Stimulated activated naive CD4-positive, alpha-beta T cell (primary cell): ENCODE measurements around the gene TRIP10.

Source experiments
- DNase-seq, 6 experiments: peaks; one replicate each; lab custom pipeline; 2025; lab: John Stamatoyannopoulos, UW

Gene TRIP10

DNA sequence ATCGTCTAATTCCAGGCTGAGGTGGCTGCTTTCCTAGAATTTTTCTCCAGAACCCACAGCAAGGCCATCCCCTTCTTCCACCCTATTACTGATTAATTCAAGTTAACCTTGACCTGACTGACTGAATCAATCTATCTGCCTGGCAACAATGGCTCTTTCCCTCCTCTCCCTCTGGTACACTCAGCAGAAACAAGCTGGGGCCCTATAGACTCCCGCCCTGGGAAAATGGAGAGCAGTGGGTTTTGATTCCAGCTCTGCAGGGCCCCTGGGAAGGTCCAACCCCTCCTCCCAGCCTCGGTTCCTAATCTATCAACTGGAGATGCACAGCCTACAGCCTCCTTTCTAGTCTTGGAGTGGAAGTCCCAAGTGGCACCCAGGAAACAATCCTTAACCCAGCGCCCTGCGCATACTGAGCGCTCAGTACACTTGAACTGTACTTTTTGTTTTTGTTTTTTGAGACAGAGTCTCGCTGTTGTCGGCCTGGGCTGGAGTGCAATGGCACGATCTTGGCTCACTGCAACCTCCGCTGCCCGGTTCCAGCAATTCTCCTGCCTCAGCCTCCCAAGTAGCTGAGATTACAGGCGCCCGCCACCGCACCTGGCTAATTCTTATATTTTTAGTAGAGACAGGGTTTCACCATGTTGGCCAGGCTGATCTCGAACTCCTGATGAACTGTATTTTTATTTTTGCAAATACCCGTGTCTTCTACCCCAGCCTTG lies 13.8 kb upstream of the TRIP10 start:
- no peak for DNase-seq

DNA sequence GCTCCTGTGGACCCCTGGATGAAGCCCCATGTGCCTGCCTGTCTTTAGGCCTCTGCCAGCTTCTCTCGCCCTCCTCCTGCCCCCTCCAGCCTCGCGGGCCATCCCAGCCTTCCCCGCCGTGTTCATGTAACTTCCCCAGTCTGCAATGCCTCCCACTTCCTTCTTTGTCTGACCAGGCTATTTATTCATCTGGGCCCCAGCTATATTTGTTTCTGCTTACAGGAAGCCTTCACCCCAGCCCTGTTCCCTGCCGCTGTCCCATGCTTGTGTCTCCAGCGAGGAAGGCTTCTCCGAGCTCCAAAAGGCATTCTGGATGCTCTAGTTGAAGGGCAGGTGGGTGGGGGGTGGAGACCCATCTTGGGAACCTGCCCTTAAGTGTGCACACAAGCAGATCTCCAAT lies 11.1 kb upstream of the TRIP10 start:
- DNase-seq, result no peak

DNA sequence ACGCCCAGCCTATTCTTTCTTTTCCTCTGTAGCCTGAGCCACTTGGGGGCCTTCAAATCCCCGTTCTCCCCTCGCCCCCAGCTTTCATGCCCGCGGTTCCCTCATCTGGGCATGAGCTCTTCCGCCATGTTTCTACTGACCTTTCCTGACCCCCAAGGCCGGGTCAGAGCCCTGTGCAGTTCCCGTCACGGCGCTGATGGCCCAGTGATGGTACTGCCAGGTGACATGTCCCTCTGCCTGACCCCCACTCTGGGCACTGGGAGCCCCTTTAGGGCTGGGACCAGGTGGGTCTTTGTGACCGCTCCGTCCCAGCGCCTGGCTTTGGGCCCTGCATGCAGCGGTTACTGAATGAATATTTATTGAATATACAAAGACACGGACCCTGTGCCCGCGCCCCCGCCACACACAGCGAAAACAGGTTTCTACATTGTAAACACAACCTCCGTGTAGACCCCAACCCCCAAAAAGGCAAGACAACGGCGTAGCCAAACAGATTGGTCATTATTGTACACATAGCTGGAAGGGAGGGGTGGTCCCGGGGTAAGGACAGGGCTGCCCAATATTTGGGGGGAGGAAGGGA lies 9.8 kb upstream of the TRIP10 start:
- no peak for DNase-seq

DNA sequence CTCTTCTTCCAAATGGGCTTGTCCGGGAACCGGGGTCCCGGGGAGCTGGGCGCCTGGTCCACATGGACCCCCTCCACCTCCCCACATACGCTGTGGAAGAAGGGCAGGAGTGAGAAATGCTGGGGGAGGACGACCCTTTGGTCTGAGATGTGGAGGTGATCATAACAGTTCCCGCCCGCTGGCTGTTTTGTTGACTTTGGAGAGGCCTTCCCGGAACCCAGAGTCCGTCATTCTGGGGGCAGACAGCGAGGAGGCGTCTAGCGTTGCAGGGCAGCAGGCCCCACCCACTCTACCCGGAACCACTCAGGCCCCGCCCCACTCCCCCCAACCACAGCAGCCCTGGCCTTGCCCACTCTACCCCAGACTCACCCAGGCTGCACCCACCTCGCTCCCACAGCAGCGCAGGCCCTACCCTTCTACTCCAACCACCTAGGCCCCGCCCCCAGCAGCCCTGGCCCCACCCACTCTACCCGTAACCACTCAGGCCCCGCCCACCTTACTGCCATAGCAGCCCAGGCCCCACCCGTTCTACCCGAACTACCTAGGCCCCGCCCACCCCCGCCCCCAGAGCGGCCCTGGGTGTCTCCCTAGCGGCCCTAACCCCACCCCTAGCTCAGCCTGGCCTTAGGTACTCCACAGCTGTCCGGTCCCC lies 9.2 kb upstream of the TRIP10 start:
- peak in 1 of 6 experiments; percentile 13 for DNase-seq

DNA sequence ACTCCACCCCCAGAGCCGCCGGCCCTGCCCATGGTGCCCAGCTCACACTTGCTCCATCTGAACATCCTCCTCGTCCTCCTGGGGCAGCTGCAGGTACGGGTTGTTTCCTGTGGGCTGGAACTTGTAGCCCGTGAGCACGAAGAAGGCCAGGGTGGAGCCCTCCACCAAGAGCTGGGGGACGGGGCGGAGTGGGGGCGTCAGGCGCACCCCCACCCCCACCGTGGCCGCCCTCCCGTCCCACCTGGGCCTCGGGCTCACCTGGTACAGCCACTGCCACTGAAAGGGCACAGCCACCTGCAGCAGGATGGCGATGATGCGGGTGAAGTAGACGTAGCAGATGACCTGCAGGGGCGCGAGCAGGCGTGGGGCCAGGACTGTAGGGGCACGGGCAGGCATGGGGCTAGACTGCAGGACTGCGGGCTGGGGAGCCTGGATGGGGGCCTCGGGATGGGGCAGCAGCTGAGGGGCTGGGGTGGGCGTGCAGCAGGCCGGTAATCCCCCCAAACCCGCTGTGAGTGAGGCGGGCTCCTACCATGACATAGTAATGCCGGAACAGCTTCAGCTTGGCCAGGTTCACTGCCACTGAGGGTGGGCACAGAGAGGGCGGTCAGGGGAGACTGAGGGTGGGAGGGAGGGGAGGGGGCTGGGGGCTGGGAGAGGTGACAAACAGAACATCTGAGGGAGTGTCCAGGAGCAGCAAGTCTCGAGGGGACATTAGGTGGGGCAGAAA lies 8.4 kb upstream of the TRIP10 start:
- no peak for DNase-seq

DNA sequence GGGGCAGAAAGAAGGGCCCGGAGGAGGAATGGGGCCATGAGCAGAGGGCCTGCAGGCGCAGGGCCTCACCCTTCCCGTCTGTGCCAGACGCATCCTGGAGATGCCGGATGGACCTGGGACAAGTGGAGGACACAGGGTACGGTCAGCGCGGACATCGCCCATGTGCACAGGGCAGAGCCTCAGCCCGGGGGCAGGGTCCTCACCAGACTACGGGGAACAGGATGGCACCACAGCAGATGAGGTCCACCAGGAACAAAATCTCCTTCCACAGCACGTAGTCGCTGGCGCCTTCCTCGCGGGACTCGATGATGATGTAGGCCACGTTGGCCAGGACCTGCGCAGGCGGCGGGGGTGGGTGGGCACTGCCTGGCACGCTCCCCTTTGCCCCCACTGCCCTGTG lies 7.7 kb upstream of the TRIP10 start:
- DNase-seq, result no peak

DNA sequence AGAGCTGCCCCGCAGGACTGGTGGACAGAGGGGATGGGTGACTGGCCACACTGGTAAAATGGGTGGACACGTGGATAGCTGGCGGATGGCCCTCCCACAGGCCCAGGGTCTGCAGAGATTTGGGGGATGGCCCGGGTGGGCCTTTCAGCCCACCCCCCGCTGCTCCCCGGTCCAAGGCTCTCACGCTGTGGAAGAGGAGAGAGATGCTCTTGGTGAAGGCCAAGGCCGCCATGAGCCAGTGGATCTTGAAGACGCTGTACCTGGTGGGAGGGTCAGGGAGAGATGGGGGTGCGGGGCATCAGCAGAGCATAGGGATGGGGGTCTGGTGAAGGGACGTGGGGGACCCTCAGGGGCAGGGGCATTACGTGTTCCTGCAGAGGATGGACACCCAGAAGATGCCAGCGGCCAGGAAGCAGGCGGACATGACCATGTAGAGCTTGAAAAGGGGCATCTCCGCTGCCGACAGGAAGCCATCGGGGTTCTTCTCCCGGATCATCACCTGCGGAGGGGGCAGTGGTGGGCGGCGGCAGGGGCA lies 6.6 kb upstream of the TRIP10 start:
- DNase-seq, result no peak

DNA sequence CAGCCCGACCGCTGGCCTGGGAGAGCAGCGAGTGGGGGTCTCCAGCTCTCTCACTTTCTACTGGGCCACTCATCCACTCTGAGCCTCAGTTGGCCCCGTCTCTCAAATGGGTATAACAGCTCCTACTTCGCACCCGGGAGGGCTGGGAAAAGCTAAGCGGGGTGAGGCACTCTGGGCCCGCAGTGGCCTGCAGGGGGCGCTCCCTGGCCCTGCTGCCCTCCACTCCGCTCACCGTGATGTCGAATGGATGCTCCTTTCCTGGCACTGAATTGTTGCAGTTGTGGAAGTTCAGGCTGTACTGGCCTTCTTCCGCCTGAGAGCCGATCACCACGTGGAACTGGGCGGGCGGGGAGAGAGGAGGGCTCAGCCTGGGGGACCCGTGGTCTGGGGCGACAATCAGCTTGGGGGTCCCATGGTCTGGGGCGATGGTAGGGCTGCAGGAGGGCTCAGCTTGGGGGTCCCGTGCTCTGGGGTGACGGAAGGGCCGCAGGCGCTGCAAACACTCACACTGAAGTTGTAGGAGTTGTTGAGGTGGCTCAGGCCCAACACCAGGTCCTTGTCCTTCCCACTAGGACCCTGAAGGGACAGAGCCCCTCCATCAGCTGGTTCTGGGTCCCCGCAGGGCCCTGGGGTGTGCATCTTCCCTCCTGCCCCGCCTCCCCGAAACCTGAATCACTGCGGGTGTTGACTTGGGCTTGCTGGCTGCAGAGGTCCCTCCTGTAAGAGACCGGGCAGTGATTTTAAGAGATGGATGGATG lies 6.0 kb upstream of the TRIP10 start:
- peak in 1 of 6 experiments; percentile 25 for DNase-seq

DNA sequence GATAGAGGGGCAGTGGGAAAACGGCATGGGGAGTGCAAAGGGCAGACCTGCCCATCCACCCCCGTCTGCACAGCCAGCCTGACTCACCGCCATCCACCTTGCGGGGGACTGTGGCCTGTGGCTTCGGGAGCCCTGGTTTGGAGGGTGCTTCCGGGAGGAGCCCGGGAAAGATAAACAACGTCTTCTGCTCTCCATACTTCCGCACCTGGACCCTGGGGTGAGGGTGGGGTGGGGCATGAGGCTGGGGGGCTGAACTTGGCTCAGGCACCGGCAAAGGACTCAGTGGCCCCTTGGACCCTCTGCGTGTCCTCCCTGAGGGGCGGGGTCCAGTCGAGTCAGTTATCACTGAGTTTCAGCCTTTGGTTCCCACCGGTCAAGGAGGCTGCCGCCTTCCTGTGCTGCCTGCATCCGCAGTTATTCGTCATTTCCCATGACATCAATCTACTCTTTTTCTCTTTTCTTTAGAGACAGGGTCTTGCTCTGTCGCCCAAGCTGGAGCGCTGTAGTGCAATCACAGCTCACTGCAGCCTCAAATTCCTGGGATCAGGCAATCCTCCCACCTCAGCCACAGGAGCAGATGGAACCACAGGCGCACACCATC lies 5.3 kb upstream of the TRIP10 start:
- no peak for DNase-seq

DNA sequence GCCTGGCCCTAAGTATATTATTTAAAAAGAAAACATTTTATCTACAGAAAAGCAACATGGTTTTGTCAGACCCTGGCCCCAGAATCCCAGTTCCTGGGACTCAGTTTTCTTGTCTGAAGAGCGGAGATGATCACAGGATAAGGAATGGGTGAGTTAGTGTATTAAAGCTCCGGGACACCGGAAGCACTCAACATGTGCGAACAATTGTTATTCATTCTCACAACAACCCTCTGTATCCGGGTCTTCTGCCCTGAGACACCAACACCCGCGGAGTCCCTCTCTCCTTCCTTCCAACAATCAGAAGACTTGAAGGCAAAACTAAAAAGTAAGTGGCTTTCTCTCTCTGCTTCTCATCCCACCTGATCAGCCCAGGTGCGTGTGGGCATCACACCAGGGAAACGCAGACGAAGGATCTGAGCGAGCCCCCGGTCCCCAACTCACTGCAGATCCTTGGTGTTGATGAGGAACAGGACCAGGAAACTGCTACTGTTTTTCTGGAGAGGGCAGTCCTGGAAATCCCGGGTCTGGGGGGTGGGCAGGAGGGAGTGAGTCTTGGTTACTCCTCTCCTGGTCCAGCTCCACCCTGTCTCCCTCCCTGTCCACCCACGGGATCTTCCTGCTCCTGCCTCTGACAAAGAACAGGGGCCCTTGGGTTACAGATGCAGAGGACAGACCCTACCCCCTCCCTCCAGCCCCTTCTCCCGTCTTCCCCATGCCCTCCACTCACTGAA lies 4.1 kb upstream of the TRIP10 start:
- DNase-seq, result no peak

DNA sequence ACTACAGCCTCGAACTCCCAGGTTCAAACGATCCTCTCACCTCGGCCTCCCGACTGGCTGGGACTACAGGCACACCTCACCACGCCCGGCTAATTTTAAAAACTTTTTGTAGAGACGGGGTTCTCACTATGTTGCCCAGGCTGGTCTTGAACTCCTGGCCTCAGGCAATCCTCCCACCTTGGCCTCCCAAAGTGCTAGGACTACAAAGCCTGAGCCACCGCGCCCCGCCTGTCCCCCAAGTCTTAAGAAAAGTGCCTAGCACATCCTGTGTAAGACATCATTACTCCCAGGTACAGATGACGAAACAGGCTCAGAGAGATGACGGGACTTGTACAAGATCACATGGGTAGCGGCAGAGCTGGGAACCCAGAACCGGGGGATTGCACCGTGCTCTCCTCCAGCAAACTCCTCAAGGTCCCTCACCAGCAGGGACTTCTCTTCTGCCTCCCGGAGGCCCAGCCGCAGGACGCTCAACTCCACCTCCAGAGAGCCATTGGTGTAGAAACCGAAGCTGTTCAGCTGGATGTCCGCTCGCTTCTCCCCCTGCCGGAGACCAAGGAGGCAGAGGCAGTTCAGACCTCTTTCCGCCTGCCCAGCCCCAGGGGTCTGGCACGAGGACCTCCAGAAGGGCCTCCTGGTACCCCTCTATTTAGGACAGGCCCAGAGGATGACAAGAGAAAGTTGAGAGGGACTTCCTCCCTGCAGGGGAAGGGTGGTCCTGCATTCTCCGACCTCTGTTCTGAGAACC lies 3.1 kb upstream of the TRIP10 start:
- peak; percentile 39 to 64 (median 56) for DNase-seq

DNA sequence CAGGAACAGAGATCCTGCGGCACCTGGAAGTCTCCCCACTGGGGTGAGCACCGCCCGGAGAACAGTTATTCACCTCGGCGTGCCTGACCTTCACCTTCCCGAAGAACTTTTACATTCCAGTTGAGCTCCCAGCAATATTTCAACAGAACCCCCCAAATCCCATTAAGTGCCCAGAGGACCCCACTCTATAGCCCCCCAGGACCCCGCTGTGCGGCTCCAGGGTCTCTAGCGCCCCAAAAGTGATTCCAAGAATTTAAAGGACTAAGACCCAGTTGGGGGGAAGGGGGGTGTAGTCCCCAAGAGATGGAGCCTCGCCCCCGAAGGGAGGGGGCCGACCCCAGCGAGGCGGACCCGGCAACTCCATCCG lies 2.6 kb upstream of the TRIP10 start:
- DNase-seq, result no peak

DNA sequence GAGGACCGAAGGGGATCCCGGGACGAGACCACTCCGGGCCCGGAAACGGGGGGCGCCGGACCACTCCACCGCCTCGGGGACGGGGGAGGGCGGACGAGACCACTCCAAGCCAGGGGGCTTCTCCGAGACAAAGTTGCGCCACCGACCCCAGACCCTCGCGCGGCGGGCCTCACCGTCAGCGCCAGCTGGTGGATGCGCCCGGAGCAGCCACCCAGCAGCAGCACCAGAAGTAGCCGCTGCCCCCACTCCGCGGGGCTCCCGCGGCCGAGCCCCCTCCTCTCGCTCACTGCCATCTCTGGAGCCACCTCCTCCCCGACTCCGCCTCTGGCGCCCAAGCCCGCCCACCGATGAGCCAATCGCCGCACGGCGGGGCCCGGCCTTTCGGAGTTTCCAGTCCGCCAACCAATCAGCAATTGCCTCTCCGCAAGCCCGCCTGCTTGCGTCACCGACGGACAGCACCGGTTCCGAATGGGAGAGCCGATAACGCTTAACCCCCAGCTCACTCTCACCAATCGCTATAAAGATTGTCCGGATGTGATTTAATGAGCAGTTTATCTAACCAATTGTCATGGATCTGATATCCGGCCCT lies 2.1 kb upstream of the TRIP10 start, which contains the start of gene GPR108:
TSS of gene GPR108 (minus strand) at position 297 of the 589 bp plus-strand sequence. CDS start at position 293, 4 bp downstream.
- peak; percentile 95 to 100 (median 98) for DNase-seq

DNA sequence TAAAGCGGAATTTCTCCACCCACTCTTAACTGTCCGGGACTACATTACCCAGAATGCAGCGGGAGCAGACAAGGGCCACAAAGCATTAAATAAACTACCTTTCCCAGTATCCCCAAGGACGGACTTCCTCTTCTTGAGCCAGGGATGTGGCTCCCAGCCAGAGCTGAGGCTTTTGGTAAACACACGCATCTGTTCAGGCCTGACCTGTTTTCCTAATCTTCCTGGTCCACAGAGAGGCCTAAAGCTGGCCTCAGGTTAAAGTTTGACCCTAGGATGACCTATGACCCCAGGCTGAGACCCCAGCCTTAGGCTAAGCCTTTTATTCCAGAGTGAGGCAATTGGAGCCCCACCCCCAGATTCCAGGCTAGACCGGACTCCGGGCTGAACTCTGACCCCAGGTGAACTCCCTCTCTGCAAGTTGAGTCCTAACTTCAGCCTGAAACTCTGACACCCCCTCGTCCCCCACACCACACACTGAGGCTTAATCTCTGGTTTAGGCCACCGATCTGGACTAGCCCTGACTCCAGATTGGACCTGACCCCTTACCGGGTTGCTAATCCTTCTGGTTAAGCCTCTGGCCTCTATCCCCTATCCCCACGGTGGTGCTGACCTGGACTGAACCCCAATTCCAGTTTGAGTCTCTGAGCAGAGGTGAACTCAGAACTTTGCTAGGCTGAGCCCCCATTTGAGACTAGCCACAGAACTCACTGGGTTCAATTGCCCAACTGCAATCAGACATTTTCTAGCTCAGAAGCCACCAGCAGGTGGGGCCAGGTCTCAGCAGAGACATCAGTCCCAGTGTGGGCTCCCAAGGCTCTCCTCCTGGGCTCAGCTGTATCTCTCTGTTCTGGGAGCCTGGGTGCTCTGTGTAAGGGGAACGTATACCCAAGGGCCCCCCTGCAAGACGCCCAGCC lies 1.4 kb upstream of the TRIP10 start:
- DNase-seq, result peak; percentile 53 to 77 (median 68)

DNA sequence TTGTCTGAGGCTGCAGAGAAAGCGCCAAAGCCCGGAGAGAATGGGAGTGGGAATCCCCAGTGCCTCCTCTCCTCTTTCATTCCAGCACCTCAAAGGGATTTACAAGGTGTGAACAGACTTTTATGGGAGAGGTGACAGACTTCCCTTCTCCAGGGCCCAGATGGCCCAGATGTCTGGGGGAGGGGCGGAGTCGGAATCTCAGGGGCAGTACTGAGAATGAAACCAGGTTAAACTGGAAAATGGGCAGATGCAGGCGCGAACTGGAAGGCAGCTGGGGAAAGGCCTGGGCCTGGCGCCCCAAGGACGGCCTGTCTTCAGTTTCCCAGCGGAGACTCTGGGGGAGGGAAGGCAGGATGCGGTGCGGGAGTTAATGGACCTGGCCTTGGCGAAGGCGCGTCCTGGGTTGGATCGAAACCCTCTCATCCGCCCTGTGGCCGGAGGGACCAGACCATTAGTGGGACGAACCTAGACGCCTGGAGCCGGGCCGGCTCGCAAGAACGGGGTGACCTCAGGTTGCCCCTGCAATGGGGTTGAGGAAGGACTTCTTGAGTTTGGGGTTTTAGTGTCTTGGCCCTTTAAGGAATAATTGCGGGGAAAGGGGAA lies 592 bp upstream of the TRIP10 start:
- DNase-seq, result peak in 3 of 6 experiments; percentile 48 to 62 (median 53)

DNA sequence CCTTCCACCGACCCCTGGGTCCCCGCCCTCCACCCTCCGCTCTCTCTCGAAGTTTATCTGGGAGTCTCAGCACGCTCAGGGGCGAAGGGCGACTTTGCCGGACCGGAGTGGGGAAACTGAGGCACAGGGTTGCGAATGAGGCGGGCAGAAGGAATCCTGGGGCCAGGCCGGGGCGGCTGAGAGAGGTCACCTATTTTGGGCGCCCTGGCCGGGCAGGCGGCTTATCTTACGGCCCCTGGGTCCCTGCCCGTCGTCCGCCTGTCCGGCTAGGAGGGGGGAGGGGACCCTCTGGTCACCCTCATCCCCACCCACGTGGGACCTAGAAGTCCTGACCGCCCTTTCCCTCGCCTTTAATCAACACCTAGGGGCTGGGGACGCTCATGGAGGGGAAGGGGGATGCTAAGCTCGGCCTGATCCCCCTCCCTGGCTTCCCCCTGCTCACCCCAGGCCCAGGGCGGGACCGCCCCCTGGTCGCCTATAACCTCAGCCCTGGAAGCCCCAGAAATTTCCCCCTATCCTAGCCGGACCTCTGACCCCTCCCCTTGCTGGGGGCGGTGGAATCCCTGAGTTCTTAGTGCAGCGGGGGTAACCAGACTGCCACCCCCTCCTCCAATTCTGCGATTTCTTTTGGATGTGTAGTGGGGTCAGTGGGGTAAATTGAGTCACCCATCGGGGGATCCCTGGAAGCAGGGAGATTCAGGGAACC lies 556 bp downstream of the TRIP10 start:
- DNase-seq, result peak in 1 of 6 experiments; percentile 26
